Measurements from ENCODE around the gene PLCG2.

Gene PLCG2

GRCh38 chr16:81817789-81818567, 38.9 kb downstream of the PLCG2 start:
- DNase-seq: no peak

GRCh38 chr16:81818568-81818896, 39.4 kb downstream of the PLCG2 start:
- no peak for DNase-seq

- no peak for DNase-seq
These were observed 39.8 kb downstream of the PLCG2 start for GRCh38 chr16:81818905-81819304.

- no peak for DNase-seq
These were observed 42.5 kb downstream of the PLCG2 start for GRCh38 chr16:81821436-81822128.

GRCh38 chr16:81823111-81823510, 44.0 kb downstream of the PLCG2 start:
- DNase-seq: no peak

- DNase-seq: no peak
These were observed 44.6 kb downstream of the PLCG2 start for GRCh38 chr16:81823734-81824133.

- no peak for DNase-seq
These were observed 47.4 kb downstream of the PLCG2 start for GRCh38 chr16:81826523-81826922.

GRCh38 chr16:81830845-81831540, 51.9 kb downstream of the PLCG2 start:
- DNase-seq: no peak

GRCh38 chr16:81831722-81832126, 52.6 kb downstream of the PLCG2 start:
- DNase-seq: no peak

GRCh38 chr16:81832801-81833547, 53.9 kb downstream of the PLCG2 start:
- no peak for DNase-seq

- no peak for DNase-seq
These were observed 54.7 kb downstream of the PLCG2 start for GRCh38 chr16:81833751-81834150.

GRCh38 chr16:81834868-81835267, 55.8 kb downstream of the PLCG2 start:
- DNase-seq: no peak

- DNase-seq: no peak
These were observed 57.4 kb downstream of the PLCG2 start for GRCh38 chr16:81836279-81837054.

GRCh38 chr16:81837312-81837751, 58.2 kb downstream of the PLCG2 start:
- DNase-seq: no peak

GRCh38 chr16:81838794-81839193, 59.7 kb downstream of the PLCG2 start:
- no peak for DNase-seq

GRCh38 chr16:81841722-81842121, 62.6 kb downstream of the PLCG2 start:
- DNase-seq: no peak

- DNase-seq: no peak
These were observed 63.6 kb downstream of the PLCG2 start for GRCh38 chr16:81842564-81843242.

- DNase-seq: no peak
These were observed 64.1 kb downstream of the PLCG2 start for GRCh38 chr16:81843243-81843582.

- no peak for DNase-seq
These were observed 64.6 kb downstream of the PLCG2 start for GRCh38 chr16:81843683-81844082.

GRCh38 chr16:81846105-81846504, 67.0 kb downstream of the PLCG2 start:
- no peak for DNase-seq

GRCh38 chr16:81848306-81848853, 69.3 kb downstream of the PLCG2 start:
- no peak for DNase-seq

Data from NCI-H1105 treated with DMSO at 0.1 percent for 48 hours (cell line).